MM.1S (cell line): Measurements from ENCODE around the gene EPHB1.

Source experiments
- DNase-seq: peaks from one replicate; pipeline ENCODE4 v3.0.0-alpha.2; 2015
- H2AFZ ChIP-seq: fragments of 300-600 bp; sonication (generic); 2 replicates; pipeline ENCODE4 v1.6.0; 2016; ENCODE audit warnings: antibody characterized with exemption, low read length
- H3F3A ChIP-seq: fragments of 300-600 bp; sonication (generic); 2 replicates; pipeline ENCODE4 v1.6.1; 2016; ENCODE audit warnings: mild to moderate bottlenecking, antibody characterized with exemption, low read length, moderate library complexity, mixed read lengths; ENCODE audit not compliant: insufficient read depth
- H3K27ac ChIP-seq: fragments of 300-600 bp; sonication (generic); 2 replicates; pipeline ENCODE4 v1.5.1; 2016; ENCODE audit warnings: mild to moderate bottlenecking, low read length
- H3K27me3 ChIP-seq: fragments of 300-600 bp; sonication (generic); replicated peaks from 2 replicates; pipeline ENCODE4 v1.6.0; 2016; ENCODE audit warnings: low read length; ENCODE audit not compliant: insufficient read depth
- H3K36me3 ChIP-seq: fragments of 300-600 bp; sonication (generic); replicated peaks from 2 replicates; pipeline ENCODE4 v1.6.1; 2016; ENCODE audit warnings: mild to moderate bottlenecking, low read length, mixed read lengths; ENCODE audit not compliant: insufficient read depth
- H3K4me1 ChIP-seq: fragments of 300-600 bp; sonication (generic); 2 replicates; pipeline ENCODE4 v1.6.1; 2016; ENCODE audit warnings: low read length, mixed read lengths
- H3K4me2 ChIP-seq: fragments of 300-600 bp; sonication (generic); 2 replicates; pipeline ENCODE4 v1.6.0; 2016; ENCODE audit warnings: low read depth, low read length
- H3K4me3 ChIP-seq: fragments of 300-600 bp; sonication (generic); 2 replicates; pipeline ENCODE4 v1.5.1; 2016; ENCODE audit warnings: low read length, mixed read lengths
- H3K79me2 ChIP-seq: fragments of 300-600 bp; sonication (generic); 2 replicates; pipeline ENCODE4 v1.6.1; 2016; ENCODE audit warnings: mixed run types, low read length, mixed read lengths
- H3K9ac ChIP-seq: fragments of 300-600 bp; sonication (generic); 2 replicates; pipeline ENCODE4 v1.6.1; 2016; ENCODE audit warnings: low read length, mixed read lengths
- H3K9me2 ChIP-seq: fragments of 300-600 bp; sonication (generic); replicated peaks from 2 replicates; pipeline ENCODE4 v1.6.1; 2016; ENCODE audit warnings: mild to moderate bottlenecking, low read length, mixed read lengths; ENCODE audit not compliant: insufficient read depth
- H3K9me3 ChIP-seq: fragments of 300-600 bp; sonication (generic); replicated peaks from 2 replicates; pipeline ENCODE4 v1.6.1; 2016; ENCODE audit warnings: mild to moderate bottlenecking, low read length, mixed read lengths; ENCODE audit not compliant: insufficient read depth
- H4K20me1 ChIP-seq: fragments of 300-600 bp; sonication (generic); 2 replicates; pipeline ENCODE4 v1.6.1; 2016; ENCODE audit warnings: mild to moderate bottlenecking, low read length, moderate library complexity, mixed read lengths; ENCODE audit not compliant: insufficient read depth
- EZH2 ChIP-seq: fragments of 300-600 bp; sonication (generic); optimal IDR thresholded peaks from 2 replicates; pipeline ENCODE3; 2017; ENCODE audit warnings: low read depth, mild to moderate bottlenecking, antibody characterized with exemption, low read length, mixed read lengths
- EZH2phosphoT487 ChIP-seq: fragments of 300-600 bp; sonication (generic); IDR thresholded peaks from 2 replicates; pipeline ENCODE4 v1.6.1; 2018; ENCODE audit warnings: antibody characterized with exemption, low read length
- TF ChIP-seq, protein P1 (sequence below): fragments of 300-600 bp; sonication (generic); IDR thresholded peaks from 2 replicates; pipeline ENCODE4 v1.5.1; 2016; ENCODE audit warnings: antibody characterized with exemption, low read length, mixed read lengths

The EPHB1 gene

DNA sequence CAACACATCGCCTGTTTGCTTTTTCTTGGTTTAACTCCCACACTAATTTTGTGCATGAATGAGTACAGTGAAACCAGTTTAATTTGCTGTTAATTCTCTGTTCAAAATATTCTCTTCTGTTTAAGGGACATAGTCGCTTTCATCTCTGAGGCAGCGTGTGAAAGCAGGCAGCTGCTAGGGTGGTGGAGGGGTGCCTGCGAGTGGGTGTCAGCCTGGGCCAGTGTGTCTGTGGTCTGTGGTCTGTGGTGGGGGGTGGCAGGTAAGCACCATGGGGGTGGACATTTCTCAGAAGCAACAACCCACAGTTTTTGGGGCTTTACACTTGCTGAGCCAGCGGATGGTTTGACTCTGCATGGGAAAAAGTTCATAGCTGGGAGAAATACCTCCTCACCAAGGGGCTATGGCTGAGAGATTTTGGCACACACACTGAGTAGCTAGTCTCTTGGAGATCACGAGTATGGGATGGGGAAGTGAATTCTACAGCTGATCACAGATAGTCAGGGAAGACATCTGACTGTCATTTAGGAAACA, 109.2 kb downstream of the EPHB1 start:
- no peaks in the 10 kb centered on the region for H3K79me2 ChIP-seq
- H3K9me2 ChIP-seq: no peaks in the 10 kb centered on the region
- H3K4me1 ChIP-seq: no peaks in the 10 kb centered on the region
- H3K4me2 ChIP-seq: no peak overlapping the region
- no peaks in the 10 kb centered on the region for H3K36me3 ChIP-seq
- TF ChIP-seq EZH2: no peak
- TF ChIP-seq, protein P1, sequence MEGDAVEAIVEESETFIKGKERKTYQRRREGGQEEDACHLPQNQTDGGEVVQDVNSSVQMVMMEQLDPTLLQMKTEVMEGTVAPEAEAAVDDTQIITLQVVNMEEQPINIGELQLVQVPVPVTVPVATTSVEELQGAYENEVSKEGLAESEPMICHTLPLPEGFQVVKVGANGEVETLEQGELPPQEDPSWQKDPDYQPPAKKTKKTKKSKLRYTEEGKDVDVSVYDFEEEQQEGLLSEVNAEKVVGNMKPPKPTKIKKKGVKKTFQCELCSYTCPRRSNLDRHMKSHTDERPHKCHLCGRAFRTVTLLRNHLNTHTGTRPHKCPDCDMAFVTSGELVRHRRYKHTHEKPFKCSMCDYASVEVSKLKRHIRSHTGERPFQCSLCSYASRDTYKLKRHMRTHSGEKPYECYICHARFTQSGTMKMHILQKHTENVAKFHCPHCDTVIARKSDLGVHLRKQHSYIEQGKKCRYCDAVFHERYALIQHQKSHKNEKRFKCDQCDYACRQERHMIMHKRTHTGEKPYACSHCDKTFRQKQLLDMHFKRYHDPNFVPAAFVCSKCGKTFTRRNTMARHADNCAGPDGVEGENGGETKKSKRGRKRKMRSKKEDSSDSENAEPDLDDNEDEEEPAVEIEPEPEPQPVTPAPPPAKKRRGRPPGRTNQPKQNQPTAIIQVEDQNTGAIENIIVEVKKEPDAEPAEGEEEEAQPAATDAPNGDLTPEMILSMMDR: no peak
- no peak for TF ChIP-seq EZH2phosphoT487
- no peak overlapping the region for H3K9ac ChIP-seq
- DNase-seq: no peak
- no peak overlapping the region for H3K4me3 ChIP-seq
- H3K27ac ChIP-seq: no peak overlapping the region
- H3K27me3 ChIP-seq: no peaks in the 10 kb centered on the region
- H2AFZ ChIP-seq: no peak overlapping the region
- no peaks in the 10 kb centered on the region for H3K9me3 ChIP-seq
- H3F3A ChIP-seq: no peaks in the 10 kb centered on the region
- H4K20me1 ChIP-seq: no peaks in the 10 kb centered on the region

DNA sequence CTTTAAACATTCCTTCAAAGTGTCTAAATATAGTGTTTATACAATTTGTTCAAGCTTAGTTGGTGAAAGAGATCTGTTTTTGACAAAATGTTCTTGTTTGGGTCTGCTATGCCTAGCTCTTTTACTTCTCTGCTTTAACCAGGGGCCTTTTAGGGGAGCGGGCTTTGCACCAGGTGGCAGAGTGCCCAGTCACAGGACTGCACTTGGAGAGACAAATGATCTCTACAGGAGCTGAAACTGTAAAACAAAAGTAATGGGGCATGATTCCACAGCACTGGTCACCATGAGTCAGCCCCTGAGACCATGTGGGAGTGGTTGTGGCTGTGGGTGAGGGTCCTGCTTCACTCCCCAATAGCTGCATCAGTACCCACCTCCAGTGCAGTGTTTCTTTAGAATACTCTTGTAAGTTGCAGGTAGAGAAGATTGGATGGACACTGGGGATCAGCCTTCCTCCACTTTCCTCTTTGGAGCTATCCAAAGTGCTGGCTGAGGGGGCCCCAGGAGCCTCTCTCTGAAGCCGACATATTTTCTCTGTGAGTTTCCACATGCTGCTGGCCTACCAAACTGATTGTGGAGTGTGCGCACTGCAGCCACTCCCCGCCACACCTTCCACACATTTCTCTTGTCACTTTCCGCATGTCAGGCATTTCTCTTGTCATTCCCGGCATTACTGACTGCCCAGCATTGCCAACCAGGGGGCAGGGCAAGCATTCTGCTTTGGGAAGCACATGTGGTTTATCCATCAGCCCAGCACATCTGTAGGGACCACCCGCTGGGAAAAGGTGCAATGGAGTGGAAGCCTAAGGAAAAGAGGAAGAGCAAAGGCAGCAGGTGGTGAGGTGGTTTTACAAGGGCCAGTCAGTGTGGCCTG, 110.0 kb downstream of the EPHB1 start:
- H3K79me2 ChIP-seq: no peaks in the 10 kb centered on the region
- H3K4me3 ChIP-seq: no peak overlapping the region
- no peaks in the 10 kb centered on the region for H3K4me1 ChIP-seq
- H3K27me3 ChIP-seq: no peaks in the 10 kb centered on the region
- no peaks in the 10 kb centered on the region for H3K9me3 ChIP-seq
- H3K4me2 ChIP-seq: no peak overlapping the region
- H2AFZ ChIP-seq: no peak overlapping the region
- H3K36me3 ChIP-seq: no peaks in the 10 kb centered on the region
- TF ChIP-seq EZH2 (no peak), EZH2phosphoT487 (no peak)
- TF ChIP-seq, protein P1: no peak
- DNase-seq: no peak
- no peaks in the 10 kb centered on the region for H3F3A ChIP-seq
- H3K9me2 ChIP-seq: no peaks in the 10 kb centered on the region
- H3K27ac ChIP-seq: no peak overlapping the region
- no peaks in the 10 kb centered on the region for H4K20me1 ChIP-seq
- no peak overlapping the region for H3K9ac ChIP-seq

DNA sequence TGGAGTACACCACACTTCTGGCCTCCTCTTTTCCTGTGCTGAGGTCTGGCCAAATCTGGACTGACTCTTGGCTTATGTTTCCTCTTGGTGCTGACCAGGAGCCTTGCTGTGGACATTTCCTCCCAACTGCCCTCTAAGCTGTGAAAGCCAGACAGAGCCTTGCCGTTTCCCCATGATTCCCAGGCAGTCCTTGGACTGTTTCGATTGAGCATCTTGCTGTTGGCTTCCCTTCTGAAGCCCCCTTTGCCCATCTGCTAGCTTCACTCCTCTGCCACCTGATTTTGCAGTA, 110.5 kb downstream of the EPHB1 start:
- Histone ChIP-seq H3K27me3 (no peaks in the 10 kb centered on the region), H3K4me2 (no peak overlapping the region), H3F3A (no peaks in the 10 kb centered on the region), H3K36me3 (no peaks in the 10 kb centered on the region), H3K4me1 (no peaks in the 10 kb centered on the region), H3K9me2 (no peaks in the 10 kb centered on the region), H3K4me3 (no peak overlapping the region), H3K9me3 (no peaks in the 10 kb centered on the region), H3K27ac (no peak overlapping the region), H4K20me1 (no peaks in the 10 kb centered on the region), H2AFZ (no peak overlapping the region), H3K79me2 (no peaks in the 10 kb centered on the region), H3K9ac (no peak overlapping the region)
- no peak for DNase-seq
- TF ChIP-seq EZH2phosphoT487 (no peak), EZH2 (no peak)
- TF ChIP-seq, protein P1: no peak
